Psoas muscle (tissue), 8 donors: ENCODE results near the gene SLC26A1. TPM values are rescaled to one million over a fixed set of nuclear protein-coding genes. Genes with fewer than 3 reads are reported as not detected.
"Not testable (repeated sequence)": the region's sequence is repeated elsewhere in the genome, so short reads cannot be mapped to it uniquely, and the experiment has no call there.

Source experiments
- ATAC-seq, 4 donors: fragments of 200-7000 bp; cut with Tn5 transposase; one replicate each; pipeline ENCODE4 v1.9.1; 2020; ENCODE audit warnings: moderate library complexity in 3 of 4, mild to moderate bottlenecking in 2 of 4
- DNase-seq, 2 donors: peaks; one replicate each; pipeline ENCODE4 v3.0.0-alpha.2; 2020
- H3K27ac ChIP-seq: fragments of 200-600 bp; one replicate; pipeline ENCODE4 v1.8.0; 2022
- H3K27me3 ChIP-seq, 3 donors: fragments of 200-600 bp in 1 of 3; one replicate each; pipeline versions ENCODE4 v1.6.1 to v1.8.0; 2013 to 2022; ENCODE audit warnings: low read length in 2 of 3, mild to moderate bottlenecking in 2 of 3, moderate library complexity in 1 of 3; ENCODE audit not compliant: insufficient read depth in 3 of 3
- H3K36me3 ChIP-seq, 2 donors: fragments of 200-600 bp in 1 of 2; one replicate each; pipeline versions ENCODE4 v1.6.1 to v1.8.0; 2013 to 2022; ENCODE audit warnings: low read depth in 1 of 2, mild to moderate bottlenecking in 1 of 2, moderate library complexity in 1 of 2; ENCODE audit not compliant: insufficient read depth in 1 of 2
- H3K4me1 ChIP-seq: fragments of 200-600 bp; one replicate; pipeline ENCODE4 v1.8.0; 2022
- H3K4me3 ChIP-seq: fragments of 200-600 bp; one replicate; pipeline ENCODE4 v1.8.0; 2022; ENCODE audit warnings: mild to moderate bottlenecking
- H3K9me3 ChIP-seq: fragments of 200-600 bp; one replicate; pipeline ENCODE4 v1.8.0; 2022
- WGBS, 3 donors: extraction: QIAGEN DNeasy Blood & Tissue Kit; methylation state at CpG; one replicate each; pipeline versions ENCODE4 v1.1.6 to v1.1.7; 2013; 5-methylcytosine and 5-hydroxymethylcytosine counted together
- intact Hi-C, 2 donors: fragments of 100-400 bp; cut with DNase I; formaldehyde crosslinking; loops; one replicate each; pipeline versions ENCODE4 v1.11.0 to v1.14.2; 2022
- polyA plus RNA-seq, 3 donors: library from polyadenylated mRNA; stranded (reverse); fragments of 200-250 nt; gene quantifications; one replicate each; pipeline ENCODE4 v1.2.3, GENCODE V29; 2013
- total RNA-seq, 4 donors: library from RNA; stranded (reverse); fragmentation: NEBNext Ultra II Directional in 2 of 4; extraction: Animal tissue kit (Norgen Biotek cat#: 25700) in 2 of 4; gene quantifications; one replicate each; pipeline versions ENCODE4 v1.2.1 to v1.2.4, GENCODE V29; 2021 to 2023
- TF ChIP-seq, protein P1 (sequence below): fragments of 200-600 bp; IDR thresholded peaks from one replicate; pipeline ENCODE4 v1.8.0; 2022; ENCODE audit warnings: antibody characterized with exemption
- donor health status: healthy with polysubstance abuse.
- donor health status: DM: no; HTN: no; CAD: no; lungs with moderate emphysema.
- donor health status: Bipolar disorder and iron deficiency.
- donor health status: healthy.
- donor health status: DM: yes; HTN: yes; CAD: no.
- donor health status: DM: no; HTN: no; CAD: no.
- donor health status: DM: no; HTN: no; CAD: no.
- donor health status: DM: yes; HTN: yes; CAD: no.

The SLC26A1 gene
- total and polyA plus RNA-seq, 7 donors = 0.06 to 0.36 (median 0.15) TPM; not detected in 3

DNA sequence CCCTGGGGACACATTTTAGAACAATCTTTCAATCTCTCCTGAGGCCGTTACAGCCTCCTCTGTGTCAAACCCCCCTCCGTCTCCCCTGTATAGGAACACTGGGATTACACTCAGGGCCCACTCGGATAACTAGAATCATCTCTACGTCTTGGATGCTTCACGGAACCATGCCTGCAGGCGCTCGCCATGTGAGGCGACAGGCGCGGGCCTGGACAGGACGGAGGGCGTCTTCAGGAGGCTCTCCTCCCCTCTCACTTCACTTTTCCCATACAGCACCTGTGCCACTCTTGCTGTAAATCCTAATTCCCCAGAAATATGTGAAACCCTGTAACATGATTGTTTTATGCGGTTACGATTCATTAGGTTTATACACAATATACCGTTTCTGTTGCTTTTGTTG, 10.4 kb downstream of the SLC26A1 start:
- TF ChIP-seq, protein P1, sequence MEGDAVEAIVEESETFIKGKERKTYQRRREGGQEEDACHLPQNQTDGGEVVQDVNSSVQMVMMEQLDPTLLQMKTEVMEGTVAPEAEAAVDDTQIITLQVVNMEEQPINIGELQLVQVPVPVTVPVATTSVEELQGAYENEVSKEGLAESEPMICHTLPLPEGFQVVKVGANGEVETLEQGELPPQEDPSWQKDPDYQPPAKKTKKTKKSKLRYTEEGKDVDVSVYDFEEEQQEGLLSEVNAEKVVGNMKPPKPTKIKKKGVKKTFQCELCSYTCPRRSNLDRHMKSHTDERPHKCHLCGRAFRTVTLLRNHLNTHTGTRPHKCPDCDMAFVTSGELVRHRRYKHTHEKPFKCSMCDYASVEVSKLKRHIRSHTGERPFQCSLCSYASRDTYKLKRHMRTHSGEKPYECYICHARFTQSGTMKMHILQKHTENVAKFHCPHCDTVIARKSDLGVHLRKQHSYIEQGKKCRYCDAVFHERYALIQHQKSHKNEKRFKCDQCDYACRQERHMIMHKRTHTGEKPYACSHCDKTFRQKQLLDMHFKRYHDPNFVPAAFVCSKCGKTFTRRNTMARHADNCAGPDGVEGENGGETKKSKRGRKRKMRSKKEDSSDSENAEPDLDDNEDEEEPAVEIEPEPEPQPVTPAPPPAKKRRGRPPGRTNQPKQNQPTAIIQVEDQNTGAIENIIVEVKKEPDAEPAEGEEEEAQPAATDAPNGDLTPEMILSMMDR = no peak
- ATAC-seq = no peak
- Histone ChIP-seq H3K4me3 (no peak overlapping the region), H3K36me3 (no peaks in the 10 kb centered on the region), H3K27me3 (no peaks in the 10 kb centered on the region), H3K9me3 (no peaks in the 10 kb centered on the region), H3K4me1 (peaks cover 10% of the 10 kb centered on the region), H3K27ac (no peak overlapping the region)
- 93 to 96% (median 96%) methylated on average over 15 of the region's 15 CpGs for WGBS, 3 donors
- intact Hi-C loops = no loop called here
- DNase-seq = no peak

DNA sequence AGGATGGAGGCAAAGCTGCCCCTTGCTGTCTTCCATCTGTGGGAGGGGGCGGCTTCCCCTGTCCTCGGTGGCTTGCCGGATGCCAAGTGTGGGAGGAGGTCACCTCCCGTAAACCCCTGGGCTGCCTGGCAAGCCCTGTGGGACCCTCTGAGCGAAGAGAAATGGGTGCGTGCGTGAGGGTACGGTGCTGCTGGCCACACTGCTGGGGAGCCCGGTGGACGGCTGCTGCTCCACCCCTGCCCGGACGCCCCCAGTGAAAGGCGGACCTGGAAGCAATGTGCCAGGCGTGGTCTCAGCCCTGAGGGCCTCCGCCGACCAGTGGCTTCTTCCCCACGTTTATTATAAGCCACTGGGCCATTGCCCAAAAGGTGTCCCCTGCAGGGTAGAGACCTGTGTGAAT, 10.9 kb downstream of the SLC26A1 start:
- no peak overlapping the region for H3K27ac ChIP-seq
- ATAC-seq = no peak
- H3K4me3 ChIP-seq = no peak overlapping the region
- no peaks in the 10 kb centered on the region for H3K36me3 ChIP-seq
- no peaks in the 10 kb centered on the region for H3K9me3 ChIP-seq
- intact Hi-C loops = no loop called here
- H3K4me1 ChIP-seq = peaks cover 5% of the 10 kb centered on the region
- no peak for DNase-seq
- H3K27me3 ChIP-seq = no peaks in the 10 kb centered on the region
- 92 to 95% (median 94%) methylated on average over 17 of the region's 17 CpGs for WGBS, 3 donors
- TF ChIP-seq, protein P1 = no peak

DNA sequence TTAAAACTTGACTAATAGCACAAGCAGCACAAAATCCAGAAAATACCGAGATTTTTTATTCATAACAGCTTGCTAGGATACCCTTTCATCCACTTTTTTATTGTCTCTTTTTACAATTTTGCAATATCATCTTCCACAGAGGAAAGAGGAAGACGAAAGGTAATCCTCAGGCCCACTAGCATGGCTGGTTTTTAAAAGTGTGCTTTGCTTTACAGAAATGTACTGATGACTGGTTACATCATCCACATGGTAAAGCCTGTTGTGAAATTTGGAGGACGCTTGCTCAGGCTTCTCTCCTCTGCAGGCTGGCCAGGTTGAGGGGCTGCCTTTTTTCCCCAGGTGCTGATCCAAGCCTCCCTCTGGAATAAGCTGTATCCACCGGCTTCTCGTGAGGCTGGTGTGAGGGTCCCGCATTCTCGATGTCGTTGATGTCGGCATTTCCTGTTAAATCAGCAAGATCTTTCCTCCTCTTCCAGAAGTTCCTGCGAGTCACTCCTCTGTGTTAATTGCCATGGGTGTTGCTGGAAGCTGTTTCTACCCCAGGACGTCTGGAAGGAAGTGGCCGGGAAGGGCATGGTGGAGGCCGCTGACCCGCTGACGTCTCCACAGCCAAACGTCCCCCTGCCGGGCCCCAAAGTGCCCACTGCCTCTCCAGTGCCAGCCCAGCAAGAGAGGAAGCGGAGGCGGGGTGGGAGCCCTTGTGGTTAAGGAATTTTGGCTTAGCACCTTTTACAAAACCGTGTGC, 14.1 kb downstream of the SLC26A1 start:
- no peak for ATAC-seq
- Histone ChIP-seq H3K27ac (no peak overlapping the region), H3K9me3 (no peaks in the 10 kb centered on the region), H3K36me3 (no peaks in the 10 kb centered on the region), H3K4me3 (no peak overlapping the region), H3K27me3 (no peaks in the 10 kb centered on the region), H3K4me1 (no peaks in the 10 kb centered on the region)
- TF ChIP-seq, protein P1 = no peak
- intact Hi-C loops = no loop called here
- 46 to 51% (median 51%) methylated on average over 20 of the region's 20 CpGs for WGBS, 3 donors
- DNase-seq = no peak

DNA sequence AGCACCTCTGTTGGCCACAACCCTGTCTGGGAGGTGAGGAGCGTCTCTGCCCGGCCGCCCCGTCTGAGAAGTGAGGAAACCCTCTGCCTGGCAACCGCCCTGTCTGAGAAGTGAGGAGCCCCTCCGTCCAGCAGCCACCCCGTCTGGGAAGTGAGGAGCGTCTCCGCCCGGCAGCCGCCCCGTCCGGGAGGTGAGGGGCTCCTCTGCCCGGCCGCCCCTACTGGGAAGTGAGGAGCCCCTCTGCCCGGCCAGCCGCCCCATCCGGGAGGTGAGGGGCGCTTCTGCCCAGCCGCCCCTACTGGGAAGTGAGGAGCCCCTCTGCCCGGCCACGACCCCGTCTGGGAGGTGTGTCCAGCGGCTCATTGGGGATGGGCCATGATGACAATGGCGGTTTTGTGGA, 17.2 kb downstream of the SLC26A1 start:
- DNase-seq, H3K36me3 ChIP-seq, H3K4me3 ChIP-seq, H3K9me3 ChIP-seq, intact Hi-C loops, H3K27ac ChIP-seq, ATAC-seq, H3K27me3 ChIP-seq: not testable (repeated sequence)
- peaks cover 18% of the 10 kb centered on the region for H3K4me1 ChIP-seq
- 90 to 97% (median 93%) methylated on average over 10 to 22 of the region's 25 CpGs for WGBS, 3 donors

DNA sequence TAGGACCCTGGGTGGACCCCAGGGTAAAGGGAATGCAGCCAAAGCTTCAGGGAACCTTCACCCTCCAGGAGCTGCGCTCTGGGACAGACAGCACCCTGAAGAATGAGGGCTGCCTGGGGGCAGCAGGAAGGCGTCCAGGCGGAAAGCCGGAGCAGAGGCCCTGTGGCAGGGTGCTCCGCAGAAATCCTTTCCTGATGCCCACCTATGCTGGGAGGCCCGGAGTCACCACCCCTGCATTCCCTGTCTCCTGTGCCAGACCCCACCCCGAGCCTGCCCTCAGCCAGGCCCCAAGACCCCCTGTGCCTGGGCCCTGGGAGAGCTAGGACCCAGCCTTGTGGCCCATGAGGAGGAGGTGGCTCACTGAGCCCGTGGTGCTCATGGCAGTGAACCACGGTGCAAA, 18.5 kb downstream of the SLC26A1 start:
- H3K4me3 ChIP-seq = no peak overlapping the region
- H3K36me3 ChIP-seq = no peaks in the 10 kb centered on the region
- peaks cover 18% of the 10 kb centered on the region for H3K4me1 ChIP-seq
- H3K9me3 ChIP-seq = no peaks in the 10 kb centered on the region
- TF ChIP-seq, protein P1 = no peak
- intact Hi-C loops = loop anchor here in 1 of 2 donors (5.0 kb wide), 1 partner anchor 42 kb away; the partner anchor contains the start of genes GAK and TMEM175
- H3K27me3 ChIP-seq = peaks cover 0 to 2% (median 0%) of the 10 kb centered on the region in 3 donors
- no peak for ATAC-seq
- no peak overlapping the region for H3K27ac ChIP-seq
- 86 to 89% (median 87%) methylated on average over 7 to 9 of the region's 9 CpGs for WGBS, 3 donors
- no peak for DNase-seq
